K562 (cell line): Measurements from ENCODE around the gene HPGDS. TPM values are rescaled to one million over a fixed set of nuclear protein-coding genes. Genes with fewer than 3 reads are reported as not detected.

Source experiments
- BCL6 ChIP-seq: fragments of 250-450 bp; sonication (Bioruptor Pico); IDR thresholded peaks from 2 replicates; pipeline ENCODE4 v1.4.0; 2020
- CEBPG ChIP-seq, 3 experiments: fragments of 200-800 bp in 1 of 3; sonication (Bioruptor generic) in 1 of 3; sonication (generic) in 1 of 3; formaldehyde crosslinking in 1 of 3; IDR thresholded peaks in 2 of 3; conservative IDR thresholded peaks in 1 of 3; 2 replicates each; pipeline versions ENCODE4 v1.6.1 to v1.8.0; 2016 to 2022; ENCODE audit warnings: missing compliant biosample characterization in 2 of 3, missing genetic modification characterization in 2 of 3, mild to moderate bottlenecking in 1 of 3, missing genetic modification reagents in 1 of 3
- CTCF ChIP-seq, 3 experiments: IDR thresholded peaks in 2 of 3; conservative IDR thresholded peaks in 1 of 3; 2 replicates each; pipeline ENCODE4 v1.5.1; 2011 to 2012; ENCODE audit warnings: low read length in 3 of 3, mild to moderate bottlenecking in 3 of 3, control low read depth in 2 of 3, improper control_type of control experiment in 1 of 3, inconsistent platforms in 1 of 3, low read depth in 1 of 3, mixed read lengths in 1 of 3, moderate library complexity in 1 of 3; ENCODE audit not compliant: insufficient read depth in 2 of 3
- EP400 ChIP-seq: fragments of 450-650 bp; IDR thresholded peaks from 2 replicates; pipeline ENCODE4 v1.6.1; 2017; ENCODE audit warnings: antibody characterized with exemption, mild to moderate bottlenecking, moderate library complexity
- ESRRA ChIP-seq: fragments of 450-650 bp; IDR thresholded peaks from 2 replicates; pipeline ENCODE4 v1.6.1; 2014; ENCODE audit warnings: low read depth, mild to moderate bottlenecking, moderate library complexity, borderline replicate concordance
- FOXM1 ChIP-seq, 2 experiments: fragments of 450-650 bp in 1 of 2; sonication (generic) in 1 of 2; formaldehyde crosslinking in 1 of 2; IDR thresholded peaks; 2 replicates each; pipeline versions ENCODE4 v1.6.1 to v1.9.0; 2017 to 2022; ENCODE audit warnings: low read depth in 2 of 2, mild to moderate bottlenecking in 2 of 2, missing genetic modification reagents in 1 of 2, moderate library complexity in 1 of 2
- ID3 ChIP-seq, 2 experiments: fragments of 250-450 bp in 1 of 2; fragments of 450-650 bp in 1 of 2; sonication (Bioruptor Pico) in 1 of 2; IDR thresholded peaks; 2 replicates each; pipeline versions ENCODE4 v1.6.1 to v1.8.0; 2016 to 2021; ENCODE audit warnings: mild to moderate bottlenecking in 2 of 2, moderate library complexity in 2 of 2, missing compliant biosample characterization in 1 of 2, missing genetic modification characterization in 1 of 2
- JUND ChIP-seq, 2 experiments: IDR thresholded peaks; 2 replicates in 1 of 2; 3 replicates in 1 of 2; pipeline ENCODE4 v1.6.1; 2011; ENCODE audit warnings: borderline replicate concordance in 2 of 2, low read depth in 2 of 2, low read length in 2 of 2, improper control_type of control experiment in 1 of 2, missing biosample characterization in 1 of 2, missing genetic modification characterization in 1 of 2, missing genetic modification reagents in 1 of 2
- KDM1A ChIP-seq, 2 experiments: fragments of 450-650 bp; IDR thresholded peaks; 2 replicates each; pipeline ENCODE4 v1.6.1; 2016; ENCODE audit warnings: mild to moderate bottlenecking in 2 of 2
- MCM5 ChIP-seq: fragments of 450-650 bp; IDR thresholded peaks from 2 replicates; pipeline ENCODE4 v1.6.1; 2016; ENCODE audit warnings: low read depth
- MEIS2 ChIP-seq: fragments of 450-650 bp; IDR thresholded peaks from 2 replicates; pipeline ENCODE4 v1.6.1; 2014; ENCODE audit warnings: mild to moderate bottlenecking; ENCODE audit not compliant: partially characterized antibody
- NELFE ChIP-seq: IDR thresholded peaks from 2 replicates; pipeline ENCODE4 v1.6.1; 2011; ENCODE audit warnings: mild to moderate bottlenecking; ENCODE audit not compliant: insufficient read depth, insufficient read length
- SMARCA4 ChIP-seq: fragments of 450-650 bp; IDR thresholded peaks from 2 replicates; pipeline ENCODE4 v1.6.1; 2016
- TCFL5 ChIP-seq: fragments of 250-450 bp; sonication (Bioruptor Pico); conservative IDR thresholded peaks from 2 replicates; pipeline ENCODE4 v1.6.1; 2021; ENCODE audit warnings: mild to moderate bottlenecking, moderate library complexity, matching md5 sums
- polyA plus RNA-seq, 8 experiments: library from polyadenylated mRNA; depleted of rRNA in 4 of 8; stranded (reverse) in 5 of 8; unstranded in 3 of 8; fragments of >200 nt; fragmentation: Nextera tagmentation in 2 of 8; fragmentation: Illumina TruSeq in 1 of 8; extraction: Ambion mirVana in 2 of 8; extraction: Trizol in 1 of 8; gene quantifications; 2 replicates each; pipeline versions ENCODE4 v1.2.1 to v1.2.3, GENCODE V29; 2011 to 2014; ENCODE audit warnings: inconsistent platforms in 1 of 8, missing spikeins in 1 of 8
- total RNA-seq, 7 experiments: library from RNA; depleted of rRNA in 6 of 7; stranded (reverse); fragments of >200 nt in 6 of 7; fragmentation: Illumina TruSeq in 2 of 7; extraction: Trizol in 2 of 7; gene quantifications; 2 replicates each; pipeline versions ENCODE4 v1.2.1 to v1.2.3, GENCODE V29; 2011 to 2021; ENCODE audit warnings: low replicate concordance in 1 of 7
- TF ChIP-seq, protein P1 (sequence below), 2 experiments: fragments of 450-650 bp; formaldehyde crosslinking in 1 of 2; IDR thresholded peaks; 2 replicates each; pipeline versions ENCODE4 v1.4.0 to v1.6.1; 2014 to 2020; ENCODE audit warnings: mild to moderate bottlenecking in 2 of 2, borderline replicate concordance in 1 of 2, low read depth in 1 of 2

HPGDS gene
- total and polyA plus RNA-seq, 9 of the 15 experiments (the other 6 are each of a cell fraction or from before 2014, with no cell fraction given): 0.07 to 0.36 (median 0.14) TPM; not detected in 4

DNA sequence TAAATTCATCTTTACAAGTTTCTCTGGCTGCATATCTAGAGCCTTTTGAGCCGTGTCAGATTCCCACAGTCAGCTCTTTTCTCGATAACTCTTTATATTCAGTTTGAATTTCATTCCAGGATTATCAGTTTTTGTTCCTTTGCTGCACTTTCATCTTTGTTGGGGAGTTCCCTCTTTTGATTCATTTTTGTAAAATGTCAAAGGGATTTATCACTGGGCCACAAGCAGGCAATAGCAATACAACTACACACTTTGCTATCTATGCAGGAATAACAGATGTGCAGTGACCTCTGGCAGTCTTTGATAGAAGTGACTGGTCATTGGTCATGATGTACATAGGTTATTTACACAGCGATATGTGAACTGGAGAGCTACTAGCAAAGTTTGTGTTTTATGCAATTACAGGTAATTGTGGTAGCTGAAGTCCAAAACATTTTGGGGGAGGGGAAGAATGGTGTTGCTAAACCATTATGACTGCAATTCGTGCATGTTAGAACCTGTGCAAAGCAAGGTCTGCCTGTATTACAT, 43.8 kb downstream of the HPGDS start (continued):
- TF ChIP-seq JUND (IDR thresholded peaks at IDR 0.05; ENCODE audit: borderline replicate concordance, low read depth, low read length) (no peak), JUND (tag; IDR thresholded peaks at IDR 0.05; ENCODE audit: borderline replicate concordance, low read depth, low read length) (peak; percentile 17; the same call in 1 of the 3 replicates), ID3 (CRISPR knock-in tag; IDR thresholded peaks at IDR 0.05) (no peak), ID3 (tag; IDR thresholded peaks at IDR 0.05) (peak; percentile 94), KDM1A (IDR thresholded peaks at IDR 0.05) (peak; percentile 93 to 94), TCFL5 (no peak), EP400 (no peak), FOXM1 (IDR thresholded peaks at IDR 0.05; ENCODE audit: low read depth) (peak; percentile 78), FOXM1 (CRISPR knock-in tag; IDR thresholded peaks at IDR 0.05; ENCODE audit: low read depth) (no peak), ESRRA (peak; percentile 41; the same call in 1 of the 2 replicates), BCL6 (CRISPR knock-in tag) (no peak), MCM5 (no peak), MEIS2 (peak; percentile 91), SMARCA4 (peak; percentile 80), NELFE (no peak), CEBPG (CRISPR knock-in tag; IDR thresholded peaks at IDR 0.05) (peak; percentile 34; the same call in 1 of the 2 replicates), CEBPG (tag; conservative IDR thresholded peaks at IDR 0.05 in 1 of 2, IDR thresholded peaks at IDR 0.05 in 1 of 2) (0 out of 4 replicates have a peak, but pooled peaks of 1 of the 2 experiments have one; percentile 19), CTCF (IDR thresholded peaks at IDR 0.05 in 2 of 3, conservative IDR thresholded peaks at IDR 0.05 in 1 of 3; ENCODE audit: insufficient read depth in 2 of 3, low read depth in 1 of 3, low read length in 3 of 3) (0 out of 6 replicates have a peak, but pooled peaks of 1 of the 3 experiments have one; percentile 15)
- TF ChIP-seq, protein P1, sequence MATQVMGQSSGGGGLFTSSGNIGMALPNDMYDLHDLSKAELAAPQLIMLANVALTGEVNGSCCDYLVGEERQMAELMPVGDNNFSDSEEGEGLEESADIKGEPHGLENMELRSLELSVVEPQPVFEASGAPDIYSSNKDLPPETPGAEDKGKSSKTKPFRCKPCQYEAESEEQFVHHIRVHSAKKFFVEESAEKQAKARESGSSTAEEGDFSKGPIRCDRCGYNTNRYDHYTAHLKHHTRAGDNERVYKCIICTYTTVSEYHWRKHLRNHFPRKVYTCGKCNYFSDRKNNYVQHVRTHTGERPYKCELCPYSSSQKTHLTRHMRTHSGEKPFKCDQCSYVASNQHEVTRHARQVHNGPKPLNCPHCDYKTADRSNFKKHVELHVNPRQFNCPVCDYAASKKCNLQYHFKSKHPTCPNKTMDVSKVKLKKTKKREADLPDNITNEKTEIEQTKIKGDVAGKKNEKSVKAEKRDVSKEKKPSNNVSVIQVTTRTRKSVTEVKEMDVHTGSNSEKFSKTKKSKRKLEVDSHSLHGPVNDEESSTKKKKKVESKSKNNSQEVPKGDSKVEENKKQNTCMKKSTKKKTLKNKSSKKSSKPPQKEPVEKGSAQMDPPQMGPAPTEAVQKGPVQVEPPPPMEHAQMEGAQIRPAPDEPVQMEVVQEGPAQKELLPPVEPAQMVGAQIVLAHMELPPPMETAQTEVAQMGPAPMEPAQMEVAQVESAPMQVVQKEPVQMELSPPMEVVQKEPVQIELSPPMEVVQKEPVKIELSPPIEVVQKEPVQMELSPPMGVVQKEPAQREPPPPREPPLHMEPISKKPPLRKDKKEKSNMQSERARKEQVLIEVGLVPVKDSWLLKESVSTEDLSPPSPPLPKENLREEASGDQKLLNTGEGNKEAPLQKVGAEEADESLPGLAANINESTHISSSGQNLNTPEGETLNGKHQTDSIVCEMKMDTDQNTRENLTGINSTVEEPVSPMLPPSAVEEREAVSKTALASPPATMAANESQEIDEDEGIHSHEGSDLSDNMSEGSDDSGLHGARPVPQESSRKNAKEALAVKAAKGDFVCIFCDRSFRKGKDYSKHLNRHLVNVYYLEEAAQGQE (IDR thresholded peaks at IDR 0.05; ENCODE audit: borderline replicate concordance): 0 out of 2 replicates have a peak, but pooled peaks have one; percentile 21
- TF ChIP-seq, protein P1 (CRISPR knock-in tag; IDR thresholded peaks at IDR 0.05; ENCODE audit: low read depth): no peak
